Measurements from ENCODE around the gene HAPLN3. TPM values are rescaled to one million over a fixed set of nuclear protein-coding genes. Genes with fewer than 3 reads are reported as not detected.

HAPLN3 gene
- polyA plus RNA-seq, 1 of the 3 experiments (the other 2 are of a cell fraction) = 9.7 TPM

GRCh38 chr15:88909956-88910831, 14.8 kb upstream of the HAPLN3 start (continued):
- TF ChIP-seq TCF12 (IDR thresholded peaks at IDR 0.05) (no peak), USF1 (IDR thresholded peaks at IDR 0.05; ENCODE audit: borderline replicate concordance, low read depth) (no peak), PBX3 (IDR thresholded peaks at IDR 0.05) (no peak), FOXM1 (IDR thresholded peaks at IDR 0.05; ENCODE audit: low read depth) (no peak)

- no peak overlapping the region for H3K4me2 ChIP-seq
- H3K36me3 ChIP-seq (replicated peaks in 1 of 2; ENCODE audit: control insufficient read depth in 1 of 2, insufficient read depth in 2 of 2, low read length in 1 of 2) = peaks cover 3 to 21% of the 10 kb centered on the region in 2 experiments
- no peak overlapping the region for H3K27ac ChIP-seq (ENCODE audit: low read depth in 2 of 2, low read length in 1 of 2)
- H3K4me3 ChIP-seq (ENCODE audit: low read depth in 2 of 2, low read length in 1 of 2) = no peak overlapping the region
- WGBS (ENCODE audit: low lambda C conversion rate) = 96% methylated on average over 13 of the region's 16 CpGs
- no peaks in the 10 kb centered on the region for H4K20me1 ChIP-seq (ENCODE audit: insufficient read depth)
- H2AFZ ChIP-seq (ENCODE audit: low read depth) = no peak overlapping the region
- DNase-seq = no peak
- peaks cover 19% of the 10 kb centered on the region; the same call in 1 of the 2 replicates for H3K79me2 ChIP-seq (ENCODE audit: insufficient read depth)
- H3K9me3 ChIP-seq = no peaks in the 10 kb centered on the region
- H3K4me1 ChIP-seq (ENCODE audit: control insufficient read depth in 1 of 2, insufficient read depth in 2 of 2, low read depth in 1 of 2, low read length in 1 of 2) = peaks cover 7 to 9% of the 10 kb centered on the region in 2 experiments; a peak in 2 of 4 replicates
- CTCF ChIA-PET = interaction anchor here (0.9 to 2.9 kb wide), 9 partner anchors 12 to 269 kb away, joined by 3 to 15 read pairs (median 4); no protein-coding TSS in a partner anchor
- peaks cover 4% of the 10 kb centered on the region for H3F3A ChIP-seq (replicated peaks; ENCODE audit: insufficient read depth)
- H3K27me3 ChIP-seq (ENCODE audit: insufficient read depth) = no peaks in the 10 kb centered on the region
- H3K9ac ChIP-seq = no peak overlapping the region
- TF ChIP-seq MEF2A (IDR thresholded peaks at IDR 0.05; ENCODE audit: borderline replicate concordance, low read depth) = no peak
- no peak for TF ChIP-seq EZH2phosphoT487 (IDR thresholded peaks at IDR 0.05; ENCODE audit: borderline replicate concordance, low read depth)
- no peak for TF ChIP-seq POLR2AphosphoS5 (IDR thresholded peaks at IDR 0.05; ENCODE audit: low read depth, low read length)
- TF ChIP-seq MAX (IDR thresholded peaks at IDR 0.05; ENCODE audit: low read depth) = no peak
- TF ChIP-seq SMC3 (IDR thresholded peaks at IDR 0.05; ENCODE audit: low read depth, low read length) = no peak
- TF ChIP-seq REST (IDR thresholded peaks at IDR 0.05; ENCODE audit: low read depth, low read length) = no peak
- no peak for TF ChIP-seq FOSL2 (IDR thresholded peaks at IDR 0.05; ENCODE audit: borderline replicate concordance, low read depth)
- no peak for TF ChIP-seq RCOR1 (IDR thresholded peaks at IDR 0.05; ENCODE audit: low read length)
- no peak for TF ChIP-seq RXRA (IDR thresholded peaks at IDR 0.05; ENCODE audit: borderline replicate concordance, low read depth)
- no peak for TF ChIP-seq EP300 (IDR thresholded peaks at IDR 0.05; ENCODE audit: borderline replicate concordance in 1 of 2, low read depth in 1 of 2, low read length in 1 of 2)
- TF ChIP-seq SIN3A (IDR thresholded peaks at IDR 0.05; ENCODE audit: borderline replicate concordance, low read depth, low read length) = no peak
- POLR2A ChIA-PET = no interaction called here
- H3K9me2 ChIP-seq = no peaks in the 10 kb centered on the region
Measured at GRCh38 chr15:88908697-88909621, 13.6 kb upstream of the HAPLN3 start.

All from SK-N-SH (cell line).